Esophagus squamous epithelium (tissue), 4 donors: ENCODE results near the gene HDAC10.

Experiments used
- CTCF ChIP-seq, 6 experiments: fragments of 450-650 bp in 4 of 6; fragments of 200-600 bp in 2 of 6; sonication (generic) in 2 of 6; IDR thresholded peaks; one replicate each; pipeline ENCODE4 v1.5.1; 2016 to 2019; ENCODE audit warnings: antibody characterized with exemption in 6 of 6, mild to moderate bottlenecking in 4 of 6, moderate library complexity in 4 of 6
- POLR2A ChIP-seq, 4 donors: fragments of 450-650 bp; IDR thresholded peaks; one replicate each; pipeline ENCODE4 v1.6.1; 2017; ENCODE audit warnings: antibody characterized with exemption in 4 of 4, mild to moderate bottlenecking in 4 of 4, moderate library complexity in 3 of 4

GRCh38 chr22:50260434-50260800, 9.4 kb upstream of the HDAC10 start:
- TF ChIP-seq CTCF (IDR thresholded peaks at IDR 0.05) (no peak), POLR2A (IDR thresholded peaks at IDR 0.05) (no peak)
